NB4 (cell line): ENCODE results near the gene AGA.

Experiments used
- MYC ChIP-seq: IDR thresholded peaks from 2 replicates; pipeline ENCODE4 v1.6.1; 2011; ENCODE audit warnings: low read depth, low read length
- POLR2A ChIP-seq: IDR thresholded peaks from 2 replicates; pipeline ENCODE4 v1.6.1; 2011; ENCODE audit warnings: mild to moderate bottlenecking; ENCODE audit not compliant: insufficient read length; ENCODE audit errors: extremely low read depth
- TF ChIP-seq, protein P1 (sequence below): IDR thresholded peaks from one replicate; pipeline ENCODE4 v1.5.1; 2012; ENCODE audit warnings: low read depth, low read length
- TF ChIP-seq, protein P2 (sequence below): IDR thresholded peaks from 2 replicates; pipeline ENCODE4 v1.6.1; 2011; ENCODE audit warnings: low read depth, low read length

DNA sequence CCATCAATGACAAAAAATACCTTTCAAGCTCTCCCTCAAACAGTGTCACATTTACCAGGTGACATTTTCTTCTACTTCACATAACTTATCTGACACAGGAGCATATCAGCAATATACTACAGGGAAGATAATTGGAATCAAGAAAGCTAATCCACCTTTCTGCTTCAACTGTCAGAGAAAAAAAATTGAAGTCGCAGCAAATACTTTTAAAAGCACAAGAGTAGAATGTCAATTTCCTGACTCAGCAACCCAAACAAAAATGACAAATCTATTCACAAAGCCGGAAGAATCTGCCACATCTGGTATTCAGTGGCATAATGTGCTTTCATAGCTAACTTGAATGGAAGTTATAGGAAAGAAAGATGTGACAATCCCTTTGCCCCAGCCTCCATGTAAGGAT, 36.7 kb downstream of the AGA start:
- TF ChIP-seq POLR2A (no peak), MYC (no peak)
- TF ChIP-seq, protein P1, sequence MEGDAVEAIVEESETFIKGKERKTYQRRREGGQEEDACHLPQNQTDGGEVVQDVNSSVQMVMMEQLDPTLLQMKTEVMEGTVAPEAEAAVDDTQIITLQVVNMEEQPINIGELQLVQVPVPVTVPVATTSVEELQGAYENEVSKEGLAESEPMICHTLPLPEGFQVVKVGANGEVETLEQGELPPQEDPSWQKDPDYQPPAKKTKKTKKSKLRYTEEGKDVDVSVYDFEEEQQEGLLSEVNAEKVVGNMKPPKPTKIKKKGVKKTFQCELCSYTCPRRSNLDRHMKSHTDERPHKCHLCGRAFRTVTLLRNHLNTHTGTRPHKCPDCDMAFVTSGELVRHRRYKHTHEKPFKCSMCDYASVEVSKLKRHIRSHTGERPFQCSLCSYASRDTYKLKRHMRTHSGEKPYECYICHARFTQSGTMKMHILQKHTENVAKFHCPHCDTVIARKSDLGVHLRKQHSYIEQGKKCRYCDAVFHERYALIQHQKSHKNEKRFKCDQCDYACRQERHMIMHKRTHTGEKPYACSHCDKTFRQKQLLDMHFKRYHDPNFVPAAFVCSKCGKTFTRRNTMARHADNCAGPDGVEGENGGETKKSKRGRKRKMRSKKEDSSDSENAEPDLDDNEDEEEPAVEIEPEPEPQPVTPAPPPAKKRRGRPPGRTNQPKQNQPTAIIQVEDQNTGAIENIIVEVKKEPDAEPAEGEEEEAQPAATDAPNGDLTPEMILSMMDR: no peak
- TF ChIP-seq, protein P2, sequence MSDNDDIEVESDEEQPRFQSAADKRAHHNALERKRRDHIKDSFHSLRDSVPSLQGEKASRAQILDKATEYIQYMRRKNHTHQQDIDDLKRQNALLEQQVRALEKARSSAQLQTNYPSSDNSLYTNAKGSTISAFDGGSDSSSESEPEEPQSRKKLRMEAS: no peak
